IPS-18a (cell line): ENCODE measurements around the gene MAT1A.
"Not testable (repeated sequence)": the region's sequence is repeated elsewhere in the genome, so short reads cannot be mapped to it uniquely, and the experiment has no call there.

Experiments
- H3K27ac ChIP-seq: one replicate; pipeline ENCODE4 v1.5.1; 2013; ENCODE audit warnings: low read length
- H3K27me3 ChIP-seq: one replicate; pipeline ENCODE4 v1.6.1; 2013; ENCODE audit warnings: mild to moderate bottlenecking, low read length; ENCODE audit not compliant: control insufficient read depth, insufficient read depth
- H3K36me3 ChIP-seq: one replicate; pipeline ENCODE4 v1.6.1; 2013; ENCODE audit warnings: low read depth, low read length; ENCODE audit not compliant: control insufficient read depth
- H3K4me1 ChIP-seq: one replicate; pipeline ENCODE4 v1.6.1; 2013; ENCODE audit warnings: low read depth, low read length; ENCODE audit not compliant: control insufficient read depth
- H3K4me3 ChIP-seq: one replicate; pipeline ENCODE4 v1.5.1; 2013; ENCODE audit warnings: low read length
- H3K9ac ChIP-seq: one replicate; pipeline ENCODE4 v1.6.1; 2013; ENCODE audit warnings: mild to moderate bottlenecking, low read length, moderate library complexity
- H3K9me3 ChIP-seq: one replicate; pipeline ENCODE4 v1.6.1; 2013; ENCODE audit warnings: low read depth, low read length; ENCODE audit not compliant: control insufficient read depth

The MAT1A gene

DNA sequence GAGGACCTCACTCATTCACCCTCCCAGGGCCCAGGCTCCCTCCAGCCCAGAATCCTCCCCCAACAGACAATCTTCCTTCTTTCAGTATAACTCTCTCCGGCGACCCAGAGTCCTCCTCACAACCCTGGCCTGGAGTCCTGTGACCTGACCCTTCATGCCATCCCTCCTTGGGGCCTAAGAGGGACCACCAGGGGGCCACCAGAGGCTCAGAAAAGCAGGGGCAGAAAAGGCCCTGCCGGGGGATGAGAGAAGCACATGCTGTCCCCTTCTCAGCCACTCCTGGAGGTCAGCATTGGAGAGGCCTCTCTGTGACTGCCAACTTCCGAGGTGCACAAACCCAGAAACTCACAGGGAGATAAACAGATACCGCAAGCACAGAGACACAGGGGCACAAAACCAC, 53.0 kb downstream of the MAT1A start:
- H3K9ac ChIP-seq, H3K9me3 ChIP-seq, H3K27me3 ChIP-seq, H3K4me3 ChIP-seq, H3K27ac ChIP-seq, H3K4me1 ChIP-seq, H3K36me3 ChIP-seq: not testable (repeated sequence)

DNA sequence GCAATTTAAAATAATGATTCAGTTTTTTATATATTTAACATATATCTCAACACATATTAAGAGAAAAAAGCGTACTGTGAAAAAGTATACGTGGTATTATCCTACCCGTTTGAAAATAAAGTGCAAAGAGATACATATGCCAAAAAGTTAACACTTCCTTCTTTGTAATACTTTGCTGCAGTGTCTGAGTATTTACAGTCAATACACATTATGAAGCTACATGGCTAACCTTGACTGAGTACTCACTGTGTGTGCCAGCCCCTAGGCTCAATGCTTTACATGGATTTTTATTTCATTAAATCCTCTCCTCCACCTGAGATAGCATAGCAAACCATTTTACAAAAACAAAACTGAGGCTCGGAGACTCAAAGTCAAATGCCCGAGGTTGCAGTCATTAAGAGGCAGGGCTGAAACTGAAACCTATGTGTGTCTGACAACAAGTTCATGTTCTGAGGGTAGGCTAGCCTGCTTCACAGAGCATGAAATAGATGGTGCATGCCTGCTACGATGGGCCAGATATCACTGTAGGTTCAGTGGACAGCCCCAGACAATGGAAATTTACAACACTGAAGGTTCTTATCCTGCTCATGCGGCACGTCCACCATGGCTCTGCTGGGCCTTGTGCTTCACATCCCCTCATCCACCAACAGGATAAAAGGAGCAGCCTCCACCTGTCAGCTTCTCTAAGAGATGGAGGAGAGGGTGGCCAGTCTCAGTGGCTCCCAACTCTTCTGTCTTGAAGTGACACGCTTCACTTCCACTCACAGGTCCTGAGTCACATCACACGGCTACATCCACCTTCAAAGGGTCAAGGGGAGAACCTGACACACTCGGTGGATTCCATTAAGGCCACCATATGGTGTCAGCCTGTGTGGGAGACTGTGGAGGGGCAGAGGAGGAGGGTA, 54.9 kb downstream of the MAT1A start:
- not testable (repeated sequence) for H3K9me3 ChIP-seq, H3K27me3 ChIP-seq, H3K4me1 ChIP-seq, H3K27ac ChIP-seq, H3K36me3 ChIP-seq, H3K9ac ChIP-seq, H3K4me3 ChIP-seq

DNA sequence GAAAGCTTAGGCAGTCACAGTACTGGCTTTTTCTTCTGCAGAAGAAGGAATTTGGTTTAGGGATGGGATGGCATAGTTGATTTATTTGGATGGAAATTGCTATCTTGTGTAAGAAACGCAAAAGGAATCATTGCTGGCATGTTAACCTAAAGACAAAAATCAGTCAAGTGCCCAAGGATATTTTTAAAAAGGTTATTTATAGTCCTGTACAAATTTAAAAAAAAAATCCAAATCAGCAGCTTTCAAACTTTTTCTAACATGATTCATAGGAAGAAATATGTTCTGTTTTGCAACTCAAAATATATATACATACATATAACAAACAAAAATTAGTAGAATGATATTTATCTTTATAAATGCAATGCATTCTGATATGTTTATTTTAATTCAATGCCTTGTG, 55.6 kb downstream of the MAT1A start:
- not testable (repeated sequence) for H3K4me1 ChIP-seq, H3K27me3 ChIP-seq, H3K36me3 ChIP-seq, H3K4me3 ChIP-seq, H3K9me3 ChIP-seq, H3K27ac ChIP-seq, H3K9ac ChIP-seq

DNA sequence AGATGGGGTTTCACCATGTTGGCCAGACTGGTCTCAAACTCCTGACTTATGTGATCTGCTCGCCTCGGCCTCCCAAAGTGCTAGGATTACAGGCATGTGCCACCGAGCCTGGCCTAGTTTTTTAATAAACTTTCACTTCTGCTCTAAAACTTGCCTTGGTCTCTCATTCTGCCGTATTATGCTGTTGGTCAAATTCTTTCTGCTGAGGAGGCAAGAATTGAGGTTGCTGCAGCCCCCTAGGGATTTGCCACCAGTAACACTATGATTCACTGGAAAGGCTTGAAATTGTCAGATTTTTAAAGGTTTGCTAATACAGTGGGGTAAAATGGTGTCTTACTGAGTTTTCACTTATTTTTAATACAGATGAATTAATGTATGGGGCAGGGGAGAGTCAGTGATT, 62.7 kb downstream of the MAT1A start:
- not testable (repeated sequence) for H3K27me3 ChIP-seq, H3K4me1 ChIP-seq, H3K9me3 ChIP-seq, H3K27ac ChIP-seq, H3K4me3 ChIP-seq, H3K36me3 ChIP-seq, H3K9ac ChIP-seq

DNA sequence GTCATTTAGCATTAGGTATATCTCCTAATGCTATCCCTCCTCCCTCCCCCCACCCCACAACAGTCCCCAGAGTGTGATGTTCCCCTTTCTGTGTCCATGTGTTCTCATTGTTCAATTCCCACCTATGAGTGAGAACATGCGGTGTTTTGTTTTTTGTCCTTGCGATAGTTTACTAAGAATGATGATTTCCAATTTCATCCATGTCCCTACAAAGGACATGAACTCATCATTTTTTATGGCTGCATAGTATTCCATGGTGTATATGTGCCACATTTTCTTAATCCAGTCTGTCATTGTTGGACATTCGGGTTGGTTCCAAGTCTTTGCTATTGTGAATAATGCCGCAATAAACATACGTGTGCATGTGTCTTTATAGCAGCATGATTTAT, 66.4 kb downstream of the MAT1A start:
- not testable (repeated sequence) for H3K4me1 ChIP-seq, H3K9ac ChIP-seq, H3K27ac ChIP-seq, H3K36me3 ChIP-seq, H3K4me3 ChIP-seq, H3K9me3 ChIP-seq, H3K27me3 ChIP-seq
